ENCODE measurements around the gene PSMC2. TPM values are rescaled to one million over a fixed set of nuclear protein-coding genes. Genes with fewer than 3 reads are reported as not detected.

Gene PSMC2
- total RNA-seq, 2 donors from 2014 or later = 89.5 to 99.6 TPM

- Histone ChIP-seq H3K27ac (no peak overlapping the region), H3K4me3 (no peak overlapping the region)
Measured at GRCh38 chr7:103346396-103346795, 1.0 kb upstream of the PSMC2 start.

GRCh38 chr7:103348452-103348851 lies 1.0 kb downstream of the PSMC2 start:
- H3K27me3 ChIP-seq = no peaks in the 10 kb centered on the region
- H3K9me3 ChIP-seq = no peaks in the 10 kb centered on the region
- peak overlapping the region; percentile 77 to 98 for H3K4me3 ChIP-seq
- peaks cover 5% of the 10 kb centered on the region for H3K36me3 ChIP-seq
- no peak for TF ChIP-seq CTCF (IDR thresholded peaks at IDR 0.05)
- H3K27ac ChIP-seq = peak overlapping the region in 1 of 2 donors; percentile 89
- no peak for DNase-seq (ENCODE audit: low spot score)
- H3K4me1 ChIP-seq = peaks cover 0 to 52% of the 10 kb centered on the region in 2 donors

More at GRCh38 chr7:103346396-103346795, 1.0 kb upstream of the PSMC2 start:
- no peak for DNase-seq (ENCODE audit: low spot score)
- Histone ChIP-seq H3K36me3 (no peaks in the 10 kb centered on the region), H3K9me3 (no peaks in the 10 kb centered on the region), H3K4me1 (peaks cover 0 to 60% of the 10 kb centered on the region in 2 donors), H3K27me3 (no peaks in the 10 kb centered on the region)
- TF ChIP-seq CTCF (IDR thresholded peaks at IDR 0.05) = no peak

- Histone ChIP-seq H3K36me3 (peaks cover 7% of the 10 kb centered on the region), H3K27ac (no peak overlapping the region), H3K4me3 (peak overlapping the region in 1 of 2 donors; percentile 77), H3K27me3 (no peaks in the 10 kb centered on the region), H3K4me1 (peaks cover 0 to 48% of the 10 kb centered on the region in 2 donors), H3K9me3 (no peaks in the 10 kb centered on the region)
- no peak for DNase-seq (ENCODE audit: low spot score)
- no peak for TF ChIP-seq CTCF (IDR thresholded peaks at IDR 0.05)
Measured at GRCh38 chr7:103348959-103349358, 1.5 kb downstream of the PSMC2 start.

GRCh38 chr7:103349805-103350204 lies 2.4 kb downstream of the PSMC2 start:
- peaks cover 0 to 47% of the 10 kb centered on the region in 2 donors for H3K4me1 ChIP-seq
- peaks cover 15% of the 10 kb centered on the region for H3K36me3 ChIP-seq
- H3K27ac ChIP-seq = no peak overlapping the region
- DNase-seq (ENCODE audit: low spot score) = no peak
- no peaks in the 10 kb centered on the region for H3K9me3 ChIP-seq
- H3K4me3 ChIP-seq = no peak overlapping the region
- no peaks in the 10 kb centered on the region for H3K27me3 ChIP-seq
- TF ChIP-seq CTCF (IDR thresholded peaks at IDR 0.05) = no peak

- no peak overlapping the region for H3K4me3 ChIP-seq
- no peaks in the 10 kb centered on the region for H3K27me3 ChIP-seq
- H3K27ac ChIP-seq = no peak overlapping the region
- no peak for DNase-seq (ENCODE audit: low spot score)
- no peaks in the 10 kb centered on the region for H3K9me3 ChIP-seq
- peaks cover 40% of the 10 kb centered on the region for H3K36me3 ChIP-seq
- H3K4me1 ChIP-seq = no peaks in the 10 kb centered on the region
- TF ChIP-seq CTCF (IDR thresholded peaks at IDR 0.05) = no peak
Measured at GRCh38 chr7:103369432-103369831, 22.0 kb downstream of the PSMC2 start.

All from right atrium auricular region (tissue), 2 donors.